ENCODE results near the gene ASAP2.
"Not testable (repeated sequence)": the region's sequence is repeated elsewhere in the genome, so short reads cannot be mapped to it uniquely, and the experiment has no call there.

Gene ASAP2

DNA sequence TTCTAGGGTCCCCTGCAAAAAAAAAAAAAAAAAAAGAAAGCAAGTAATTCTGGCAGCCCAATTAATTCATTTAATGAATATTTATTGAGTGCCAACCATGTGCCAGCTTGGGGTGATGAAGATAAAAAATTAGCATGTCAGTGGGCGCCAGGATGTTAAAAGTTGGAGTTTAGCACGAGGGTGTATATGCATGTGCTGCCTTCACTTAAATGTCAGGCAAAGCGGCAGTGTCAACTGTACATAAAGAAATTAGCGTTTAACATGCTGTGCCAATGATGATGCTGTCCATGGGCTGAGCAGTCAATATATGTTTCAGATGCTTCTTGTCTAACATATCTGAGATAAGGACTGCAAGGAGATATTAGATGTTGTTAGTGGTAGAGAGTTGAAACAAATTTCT, 49.5 kb downstream of the ASAP2 start:
- DNase-seq: no peak

DNA sequence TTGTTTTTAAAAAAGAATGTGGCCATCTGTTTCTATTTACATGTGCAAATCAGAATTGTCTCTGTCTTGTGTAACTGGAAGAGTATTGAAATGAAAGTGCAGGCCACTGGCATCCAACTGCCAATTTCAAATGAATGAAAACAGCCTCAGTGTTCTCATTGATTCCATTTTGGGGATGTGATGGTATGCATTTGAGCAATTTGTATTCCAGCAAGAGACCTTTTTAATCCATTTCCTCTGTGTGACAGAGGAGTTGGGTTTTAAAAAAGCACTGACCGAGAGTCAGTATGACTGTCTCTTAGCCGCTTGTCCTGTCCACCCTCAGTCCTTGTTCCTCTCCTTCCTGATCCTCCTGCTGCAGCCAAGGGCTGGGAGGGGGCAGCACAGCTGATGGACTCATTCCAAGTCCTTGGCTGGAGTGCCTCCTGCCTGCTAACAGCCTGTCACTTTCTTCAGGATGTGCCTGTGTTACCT, 50.0 kb downstream of the ASAP2 start:
- DNase-seq: no peak

DNA sequence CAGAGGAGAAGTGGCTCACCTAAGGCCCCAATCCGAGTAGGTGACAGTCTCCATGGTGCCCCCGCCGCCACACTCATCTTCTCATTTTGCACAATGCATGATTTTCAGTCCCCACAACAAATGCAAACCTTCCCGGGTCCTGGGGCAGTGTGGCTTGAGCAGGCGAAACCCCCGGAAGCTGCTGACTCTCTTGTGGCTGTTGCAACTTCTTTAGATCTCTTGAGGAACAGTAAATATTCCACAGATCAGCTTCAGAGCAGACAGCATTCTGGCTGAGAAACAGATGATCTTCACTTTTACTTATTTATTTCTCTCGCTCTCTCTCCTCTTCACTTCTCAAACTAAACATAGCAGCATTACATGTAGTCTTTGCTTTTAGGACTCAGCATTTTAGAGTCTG, 51.9 kb downstream of the ASAP2 start:
- no peak for DNase-seq

DNA sequence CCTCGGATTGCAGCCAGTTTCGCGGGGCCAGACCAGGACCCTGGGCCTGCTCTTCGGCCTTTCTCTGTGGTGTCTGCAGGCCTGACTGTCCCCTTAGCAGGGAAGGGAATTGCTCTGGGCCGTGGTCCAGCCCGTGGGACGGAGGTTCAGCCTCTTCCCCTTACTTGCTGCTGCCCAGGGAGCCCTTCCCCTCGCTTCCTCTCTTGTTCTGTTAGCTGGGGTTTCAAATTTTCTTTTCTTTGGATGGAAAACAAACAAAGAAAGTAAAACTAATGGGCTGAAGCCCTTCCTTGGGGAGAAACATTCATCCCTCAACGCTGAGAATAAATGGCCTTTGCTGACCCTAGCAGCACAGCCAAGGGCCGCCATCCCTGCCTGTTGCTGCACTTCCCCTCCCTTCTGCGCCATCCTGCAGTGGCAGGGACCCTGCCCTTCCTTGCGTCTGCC, 52.4 kb downstream of the ASAP2 start:
- DNase-seq: no peak

DNA sequence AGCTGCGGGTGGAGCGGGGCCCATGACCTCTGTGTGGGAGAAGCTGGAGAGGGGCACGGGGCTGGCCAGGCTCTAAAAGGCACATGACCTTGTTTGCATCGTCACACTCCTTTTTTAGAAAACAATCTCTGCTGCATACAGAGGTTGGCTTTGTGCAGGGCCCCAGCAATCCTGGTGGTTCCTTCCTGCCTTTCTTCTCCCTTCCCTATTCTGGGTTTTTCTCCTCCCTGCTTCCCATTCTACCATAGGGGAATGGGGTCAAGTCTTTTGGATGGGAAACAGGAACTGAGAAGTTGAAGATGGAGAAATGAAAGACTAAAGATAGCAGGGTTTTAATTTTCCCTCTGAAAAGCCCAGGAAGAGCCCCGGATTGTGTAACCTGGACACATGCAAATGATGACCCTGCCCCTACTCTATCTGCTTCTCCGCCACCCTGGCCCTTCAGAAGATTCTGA, 53.9 kb downstream of the ASAP2 start:
- no peak for DNase-seq

DNA sequence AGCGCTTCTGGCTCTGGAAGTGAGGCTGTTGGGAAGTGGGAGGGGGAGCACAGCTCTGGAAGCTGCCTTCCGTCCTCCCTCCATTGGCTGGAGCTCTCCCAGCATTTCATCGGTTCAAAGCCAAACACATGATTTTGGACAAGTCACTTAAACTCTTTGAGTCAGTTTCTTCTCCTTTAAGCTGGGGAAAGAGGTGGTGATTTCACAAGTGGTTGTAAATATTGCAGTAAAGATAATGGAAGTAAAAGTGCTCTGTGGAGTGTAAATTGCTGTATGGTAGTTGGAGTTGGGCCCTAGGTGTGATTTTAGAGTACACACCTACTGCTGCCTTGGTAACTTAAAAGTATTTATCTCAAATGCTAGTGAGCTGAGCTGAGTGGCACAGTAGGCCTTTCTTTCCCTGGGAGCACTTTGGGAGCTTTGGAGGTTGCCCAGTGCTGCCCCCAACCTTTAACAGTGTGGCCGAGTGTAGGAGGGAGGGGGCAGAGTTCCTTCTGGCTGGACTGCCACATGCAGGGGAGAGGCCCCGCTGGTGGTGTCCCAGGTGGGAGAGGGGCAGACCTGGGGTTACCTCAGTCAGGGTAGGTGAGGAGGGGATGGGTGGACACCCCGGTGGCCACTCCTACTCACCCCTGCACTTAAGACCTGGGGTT, 54.7 kb downstream of the ASAP2 start:
- DNase-seq: no peak

DNA sequence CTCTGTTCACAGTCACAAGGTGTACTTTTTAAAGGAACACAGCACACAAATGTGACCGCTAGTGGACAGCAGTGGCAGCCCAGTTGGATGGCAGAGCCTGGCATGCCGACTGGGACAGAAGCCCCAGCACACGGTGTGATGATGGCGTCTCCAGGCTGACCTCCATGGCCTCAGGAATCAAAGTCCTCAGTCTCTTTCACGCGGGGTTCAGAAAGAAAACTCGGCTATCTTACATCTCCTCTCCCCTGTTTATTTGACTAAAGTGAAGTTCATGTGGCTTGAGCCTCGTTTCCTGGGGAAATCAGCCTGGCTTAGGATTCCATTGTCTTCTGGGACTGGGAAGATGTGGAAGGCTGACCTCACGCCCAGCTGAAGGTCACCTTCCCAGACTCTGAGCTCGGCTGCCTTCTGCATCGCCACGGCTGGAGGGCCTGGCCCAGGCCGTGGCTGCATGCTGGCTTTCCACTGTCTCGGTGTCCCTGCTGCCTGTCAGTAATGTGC, 56.1 kb downstream of the ASAP2 start:
- DNase-seq: no peak

DNA sequence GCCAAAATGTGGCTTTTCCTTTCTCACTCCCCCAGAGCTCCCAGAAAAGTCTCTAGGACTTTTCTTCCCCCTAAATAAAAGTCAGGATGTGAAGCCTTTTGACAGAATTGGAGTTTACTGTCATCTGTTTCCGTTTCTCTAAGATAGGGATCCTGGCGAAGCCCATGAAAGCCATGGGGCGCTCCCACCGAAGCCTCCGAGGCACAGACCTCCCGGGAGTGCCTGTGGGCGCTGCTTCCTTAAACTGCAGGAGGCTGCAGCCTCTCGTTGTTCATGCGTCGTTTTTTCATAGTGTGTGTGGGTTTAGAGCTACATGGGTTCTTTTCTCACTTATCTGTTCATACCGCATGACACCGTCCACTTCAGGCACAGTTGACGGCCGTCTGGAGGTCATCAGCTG, 56.8 kb downstream of the ASAP2 start:
- DNase-seq: no peak

DNA sequence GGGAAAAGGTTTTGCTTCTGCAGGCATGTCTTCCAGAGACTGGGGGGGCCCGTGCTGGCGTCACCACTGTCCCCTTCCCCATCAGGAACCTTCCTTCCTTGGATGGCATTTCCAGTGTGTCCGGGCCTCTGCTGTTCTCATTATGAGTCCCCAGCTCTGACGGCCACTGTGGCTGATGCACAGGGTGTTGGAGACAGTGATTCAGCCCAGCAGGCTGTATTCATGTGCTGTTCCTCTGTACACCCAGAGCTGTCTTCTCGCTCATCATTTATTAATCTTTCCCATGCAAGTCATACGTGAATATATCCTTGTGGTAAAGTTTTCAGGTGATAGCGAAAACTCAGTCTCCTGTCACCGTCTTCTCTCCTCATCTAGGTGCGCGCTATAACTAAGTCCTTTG, 57.7 kb downstream of the ASAP2 start:
- DNase-seq: no peak

DNA sequence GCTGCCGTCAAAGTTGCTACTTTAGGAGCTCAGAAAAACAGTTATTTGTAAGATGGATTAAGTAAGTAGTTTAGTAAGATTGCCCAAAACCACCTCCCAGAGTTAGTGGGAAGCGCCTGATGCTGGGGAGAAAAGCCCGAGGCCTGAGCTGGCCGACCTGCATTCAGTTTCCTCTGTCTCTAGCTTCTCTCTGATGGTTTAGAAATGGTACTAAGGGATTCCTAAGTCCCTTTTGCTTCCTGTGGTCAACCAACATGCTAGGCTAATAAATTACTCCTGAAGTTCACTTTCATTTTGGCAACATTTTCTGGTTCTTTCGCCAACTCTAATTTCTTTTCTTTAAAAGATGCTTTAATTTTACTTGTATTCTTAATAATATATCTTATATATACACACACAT, 60.1 kb downstream of the ASAP2 start:
- no peak for DNase-seq

DNA sequence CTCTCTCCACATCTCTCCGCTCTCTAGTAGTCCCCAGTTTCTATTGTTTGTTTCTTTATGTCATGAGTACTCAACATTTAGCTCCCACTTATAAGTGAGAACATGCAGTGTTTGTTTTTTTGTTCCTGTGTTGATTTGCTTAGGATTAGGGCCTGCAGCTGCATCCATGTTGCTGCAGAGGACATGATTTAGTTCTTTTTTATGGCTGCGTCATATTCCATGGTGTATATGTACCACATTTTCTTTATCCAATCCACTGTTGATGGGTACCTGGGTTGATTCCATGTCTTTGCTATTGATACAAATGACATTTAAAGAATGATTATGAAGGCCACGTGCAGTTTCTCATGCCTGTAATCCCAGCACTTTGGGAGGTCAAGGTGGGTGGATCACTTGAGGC, 60.7 kb downstream of the ASAP2 start:
- DNase-seq: not testable (repeated sequence)

DNA sequence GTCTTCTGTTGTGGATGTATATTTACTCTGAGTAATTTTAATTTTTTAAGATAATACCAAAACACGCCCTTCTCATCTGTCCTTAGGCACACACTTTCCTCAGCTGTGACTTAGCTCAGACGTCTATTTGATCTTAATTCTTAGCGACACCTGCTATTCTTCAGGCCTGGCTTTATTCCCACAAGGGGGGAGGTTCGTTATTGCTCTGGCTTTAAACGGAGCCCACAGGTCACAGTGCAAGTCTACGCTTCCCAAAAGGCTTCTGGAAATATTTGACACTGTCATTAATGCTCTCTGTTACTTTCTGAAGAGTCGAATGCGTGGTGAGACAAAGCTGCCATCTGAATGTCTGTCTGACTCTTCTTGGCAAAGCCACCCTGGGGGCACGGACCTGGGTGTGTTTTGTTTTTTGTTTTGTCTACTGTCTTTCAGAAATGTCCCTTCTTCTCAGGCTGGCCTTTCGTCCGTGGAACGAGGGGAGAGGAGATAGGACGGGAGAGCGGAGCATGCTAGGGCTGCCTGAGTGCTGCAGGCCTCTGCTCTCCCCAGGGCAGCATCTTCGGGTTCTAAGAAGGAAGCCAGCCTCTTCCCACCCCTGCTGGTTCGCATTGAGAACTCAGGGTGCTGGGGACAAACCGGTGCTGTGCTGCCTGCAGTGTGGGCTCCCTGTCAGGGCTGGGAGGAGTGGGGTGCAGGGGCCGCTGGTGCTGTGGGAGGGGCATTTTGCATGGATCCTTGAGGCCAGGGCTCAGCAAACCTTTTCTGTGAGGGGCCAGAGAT, 61.9 kb downstream of the ASAP2 start:
- no peak for DNase-seq

DNA sequence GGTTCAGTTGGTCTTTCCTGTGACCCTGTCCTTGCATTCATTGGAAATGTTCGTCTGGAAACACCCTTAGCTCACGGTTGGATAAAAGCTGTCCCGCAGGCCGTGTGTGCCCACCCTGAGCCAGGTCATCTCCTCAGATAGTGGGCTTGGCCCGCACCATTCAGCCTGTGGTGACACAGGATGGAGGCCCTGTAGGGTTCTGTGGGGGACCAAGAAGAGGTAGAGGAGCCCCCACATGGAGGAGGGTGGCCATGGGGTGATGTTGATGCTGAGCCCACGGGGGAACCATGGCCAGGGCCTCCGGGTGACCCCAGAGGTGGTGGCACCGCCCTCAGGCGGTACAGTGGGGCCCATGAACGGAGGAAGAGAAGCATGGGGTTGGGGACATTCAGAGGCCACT, 62.7 kb downstream of the ASAP2 start:
- DNase-seq: no peak

DNA sequence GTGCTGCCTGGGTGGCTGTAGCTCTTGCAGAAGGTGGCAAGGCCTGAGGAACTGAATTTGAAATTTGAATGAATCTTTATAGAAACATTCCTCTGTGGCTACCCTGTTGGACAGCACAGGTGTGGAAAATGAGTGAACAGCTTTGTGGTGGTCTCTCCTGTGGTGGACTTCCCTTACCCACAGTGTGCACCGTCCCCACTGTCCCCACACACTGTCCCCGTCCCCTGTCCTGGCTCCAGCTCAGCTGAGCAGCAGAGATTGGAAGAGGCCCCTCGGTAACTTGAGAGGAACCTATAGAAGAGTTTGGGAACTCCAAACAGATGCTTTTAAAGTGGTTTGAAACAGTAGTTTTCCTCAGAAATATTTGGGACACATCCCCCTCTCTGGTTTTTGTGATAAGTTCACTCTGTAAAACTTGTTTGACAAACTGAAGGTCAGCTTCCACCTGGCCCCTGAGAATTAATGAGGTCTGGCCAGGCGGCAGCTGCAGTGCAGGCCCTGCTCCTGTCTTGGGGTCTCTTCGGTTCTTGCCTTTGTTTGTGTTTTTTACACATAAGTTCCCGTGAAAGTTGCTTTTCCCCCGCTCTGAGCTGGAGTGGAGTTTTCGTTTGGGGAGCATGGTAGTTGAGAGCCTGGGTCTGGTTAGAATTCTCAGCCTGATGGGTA, 63.2 kb downstream of the ASAP2 start:
- DNase-seq: no peak

DNA sequence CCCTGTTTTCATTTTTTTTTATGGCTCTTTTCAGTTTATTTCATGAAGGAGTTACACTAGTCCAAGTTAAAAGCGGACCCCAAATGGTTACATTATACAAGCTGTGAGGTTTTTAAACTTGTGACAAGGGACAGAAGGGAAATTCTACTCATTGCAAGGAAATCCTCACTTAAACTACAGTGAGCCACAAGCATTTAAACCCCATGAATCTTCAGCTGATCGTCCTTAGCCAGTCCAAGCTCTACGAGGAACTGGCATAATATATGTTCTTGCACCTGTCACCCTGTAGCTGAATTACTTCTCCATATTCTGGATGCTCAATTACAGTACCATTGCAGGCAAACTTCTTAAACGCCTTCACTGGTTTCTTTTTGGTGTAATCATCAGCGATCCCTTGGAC, 64.5 kb downstream of the ASAP2 start:
- no peak for DNase-seq

DNA sequence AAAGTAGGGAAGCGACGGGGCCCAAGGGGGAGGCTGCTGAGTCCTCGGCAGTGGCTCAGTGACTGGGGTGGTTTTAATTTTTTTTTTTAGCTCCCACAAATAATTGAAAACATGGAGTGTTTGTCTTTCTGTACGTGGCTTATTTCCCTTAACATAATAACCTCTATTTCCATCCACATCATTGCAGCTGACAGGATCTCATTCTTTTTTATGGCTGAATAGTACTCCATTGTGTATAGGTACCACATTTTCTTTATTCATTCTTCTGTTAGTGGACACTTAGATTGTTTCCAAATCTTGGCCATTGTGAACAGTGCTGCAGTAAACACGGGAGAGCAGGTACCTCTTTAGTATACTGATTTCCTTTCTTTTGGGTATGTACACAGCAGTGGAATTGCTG, 65.1 kb downstream of the ASAP2 start:
- no peak for DNase-seq

DNA sequence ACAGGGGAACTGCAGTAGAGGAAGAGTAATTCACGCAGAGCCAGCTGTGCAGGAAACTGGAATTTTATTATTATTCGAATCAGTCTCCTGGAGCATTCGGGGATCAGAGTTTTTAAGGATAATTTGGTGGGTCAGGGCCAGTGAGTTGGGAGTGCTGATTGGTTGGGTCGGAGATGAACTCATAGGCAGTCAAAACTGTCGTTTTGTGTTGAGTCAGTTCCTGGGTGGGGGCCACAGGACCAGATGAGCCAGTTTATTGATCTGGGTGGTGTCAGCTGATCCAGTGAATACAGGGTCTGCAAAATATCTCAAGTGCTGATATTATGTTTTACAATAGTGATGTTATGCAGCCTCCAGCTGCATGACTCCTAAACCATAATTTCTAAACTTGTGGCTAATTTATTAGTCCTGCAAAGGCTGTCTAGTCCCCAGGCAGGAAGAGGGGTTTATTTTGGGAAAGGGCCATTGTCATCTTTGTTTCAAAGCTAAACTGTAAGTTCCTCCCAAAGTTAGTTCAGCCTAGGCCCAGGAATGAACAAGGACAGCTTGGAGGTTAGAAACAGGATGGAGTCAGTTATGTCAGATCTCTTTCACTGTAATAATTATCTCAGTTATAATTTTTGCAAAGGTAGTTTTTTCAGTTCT, 67.0 kb downstream of the ASAP2 start:
- DNase-seq: no peak

DNA sequence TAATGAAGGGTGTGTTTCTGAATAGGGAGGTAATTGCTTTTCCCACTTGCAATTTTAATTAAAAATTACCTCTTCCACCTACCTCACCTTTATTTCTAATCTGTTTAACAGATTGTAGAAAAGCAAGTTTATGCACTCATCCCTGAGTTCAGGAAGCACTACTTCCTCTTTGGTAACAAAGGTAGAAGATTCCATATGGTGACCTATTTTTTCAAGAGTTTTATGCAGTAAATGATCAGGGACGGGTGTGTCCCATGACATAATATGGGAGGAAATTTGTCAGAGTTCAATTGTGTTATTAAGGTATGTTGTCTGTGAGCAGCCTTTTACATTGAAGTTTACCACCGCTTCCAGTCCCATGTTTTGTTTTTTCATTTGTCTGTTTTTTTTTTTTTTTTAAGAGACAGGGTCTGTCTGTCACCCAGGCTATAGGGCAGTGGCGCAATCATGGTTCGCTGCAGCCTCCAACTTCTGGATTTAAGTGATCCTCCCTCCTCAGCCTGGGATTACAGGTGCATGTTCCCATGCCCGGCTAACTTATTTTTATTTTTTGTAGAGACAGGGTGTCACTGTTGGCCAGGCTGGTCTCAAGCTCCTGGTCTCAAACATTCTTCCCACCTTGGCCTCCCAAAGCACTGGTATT, 68.2 kb downstream of the ASAP2 start:
- no peak for DNase-seq

DNA sequence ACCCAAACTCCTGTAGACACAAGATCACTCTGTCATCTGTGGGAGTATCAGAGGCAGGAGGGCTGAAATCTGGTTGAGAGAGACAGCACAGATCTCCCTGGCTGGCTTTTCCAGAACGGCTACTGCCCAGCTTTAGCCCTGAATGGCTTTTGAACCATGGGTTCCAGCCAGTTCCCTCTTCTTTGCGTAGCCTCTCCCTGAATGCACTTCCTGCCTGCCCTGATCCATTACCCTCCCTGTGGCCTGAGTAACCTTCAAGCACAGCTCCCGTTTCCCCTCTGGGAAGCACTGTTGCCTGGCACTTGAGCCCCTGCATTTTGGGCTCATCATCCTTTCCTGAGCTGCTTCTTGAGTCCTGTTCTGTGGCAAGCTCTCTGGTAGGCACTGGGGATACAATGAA, 68.8 kb downstream of the ASAP2 start:
- DNase-seq: no peak

DNA sequence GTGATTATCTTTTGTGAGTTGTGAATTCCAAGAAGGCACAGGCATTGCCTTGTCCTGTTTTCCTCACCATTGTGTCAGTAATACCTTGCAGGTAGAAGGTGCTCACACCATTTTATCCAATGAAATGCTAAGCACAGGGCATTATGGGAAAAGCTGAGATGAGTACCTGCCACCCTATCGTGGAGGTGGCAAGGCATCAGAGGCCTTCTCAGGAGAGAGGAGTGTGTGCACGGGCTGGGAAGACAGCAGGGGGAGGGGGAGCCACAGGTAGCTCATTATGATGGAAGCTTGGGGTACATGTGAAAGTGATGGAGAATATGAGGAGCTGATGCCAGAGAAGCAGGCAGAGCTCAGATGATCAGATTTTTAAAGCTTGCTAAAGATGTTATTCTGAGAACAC, 69.5 kb downstream of the ASAP2 start:
- DNase-seq: no peak

DNA sequence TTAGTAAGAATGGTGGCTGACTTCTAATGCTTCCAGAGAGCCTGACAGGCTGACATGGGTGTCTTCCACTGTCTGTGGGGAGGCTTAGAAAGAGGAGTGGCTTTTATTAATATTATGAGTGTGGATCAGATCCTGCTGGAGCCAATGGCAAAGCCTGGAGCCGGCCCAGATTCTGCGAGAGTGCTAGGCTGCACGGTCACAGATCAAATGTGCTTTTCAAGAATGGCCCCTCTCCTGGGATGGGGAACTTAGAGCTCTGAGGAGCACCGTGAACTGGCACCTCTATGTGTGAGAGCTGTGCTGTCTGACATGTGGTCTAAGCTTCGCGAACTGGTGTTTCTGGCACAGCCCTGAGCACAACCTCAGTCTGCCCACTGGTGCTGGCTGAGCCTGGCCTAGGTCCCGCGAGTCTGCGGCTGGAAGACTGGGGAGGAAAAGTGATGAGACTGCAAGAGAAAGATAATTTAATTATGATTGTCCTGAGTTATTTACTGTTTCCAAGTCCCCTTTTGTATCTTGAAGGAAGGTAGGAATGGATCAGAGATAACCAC, 70.4 kb downstream of the ASAP2 start:
- DNase-seq: no peak

DNA sequence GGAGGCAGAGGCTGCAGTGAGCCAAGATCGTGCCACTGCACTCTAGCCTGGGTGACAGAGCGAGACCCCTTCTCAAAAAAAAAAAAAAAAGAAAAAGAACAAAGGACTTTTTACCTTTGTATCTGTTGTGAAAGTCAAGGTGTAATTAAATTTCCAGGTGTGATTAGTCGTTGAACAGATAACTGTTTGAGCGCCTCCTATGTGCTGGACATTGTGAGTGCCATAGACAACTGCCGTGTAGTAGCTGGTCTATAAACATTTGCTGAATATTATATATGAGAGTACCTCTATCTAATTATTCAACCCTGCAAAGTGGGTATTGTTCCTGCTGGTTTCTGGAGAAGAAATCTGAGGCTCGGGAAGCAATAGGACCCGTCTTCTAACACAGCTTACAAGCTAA, 71.8 kb downstream of the ASAP2 start:
- no peak for DNase-seq

Measured in stimulated activated CD4-positive, alpha-beta T cell treated with anti-CD3 and anti-CD28 coated beads, Interleukin-4, amount 100 ng/mL, for 1 hour (primary cell).